ENCODE results near the gene DERL2.
A peak's percentile ranks its signal among the peaks of the same experiment; 100 is the strongest.
"Not testable (repeated sequence)": the region's sequence is repeated elsewhere in the genome, so short reads cannot be mapped to it uniquely, and the experiment has no call there.

The DERL2 gene

DNA sequence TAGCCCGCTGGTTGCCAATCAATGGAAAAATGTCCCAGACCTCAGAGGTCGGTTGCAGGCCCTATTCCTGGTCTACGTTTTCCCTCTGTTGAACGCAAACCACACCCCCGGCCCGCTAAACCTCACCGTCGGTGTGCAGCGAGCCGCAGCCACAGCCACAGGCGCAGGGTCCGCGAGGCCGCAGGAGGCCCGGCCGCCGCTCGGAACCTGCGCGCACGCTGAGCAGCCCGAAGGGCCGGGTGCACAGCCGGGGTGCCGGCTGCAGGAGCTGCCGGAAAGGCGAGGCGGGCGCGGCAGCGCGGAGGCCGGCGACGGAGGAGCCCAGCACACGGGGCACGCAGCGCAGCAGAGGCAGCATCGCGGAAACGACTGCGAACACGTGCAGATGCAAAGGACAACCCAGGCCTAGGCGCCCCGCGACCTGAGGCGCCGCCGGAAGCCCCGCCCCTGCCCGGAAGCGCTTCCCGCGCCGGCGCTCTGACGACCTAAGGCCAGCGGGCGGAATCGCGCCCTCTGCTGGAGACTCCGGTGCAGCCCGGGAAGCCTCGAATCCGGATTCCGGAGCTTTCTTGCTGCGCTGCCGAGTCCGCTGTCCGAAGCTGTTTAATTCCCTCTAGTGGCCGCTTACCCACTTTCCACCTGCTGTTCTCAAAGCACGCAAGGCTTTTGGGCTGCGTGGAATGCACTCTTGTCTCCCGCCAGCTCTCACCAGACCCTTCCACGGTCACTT is 47.1 kb downstream of the DERL2 start, which contains the start of gene C1QBP:
Gene C1QBP (minus strand): TSS at position 440 of the 730 bp plus-strand sequence. CDS start 82 bp downstream, at position 358.
- peak; percentile 97 for DNase-seq

DNA sequence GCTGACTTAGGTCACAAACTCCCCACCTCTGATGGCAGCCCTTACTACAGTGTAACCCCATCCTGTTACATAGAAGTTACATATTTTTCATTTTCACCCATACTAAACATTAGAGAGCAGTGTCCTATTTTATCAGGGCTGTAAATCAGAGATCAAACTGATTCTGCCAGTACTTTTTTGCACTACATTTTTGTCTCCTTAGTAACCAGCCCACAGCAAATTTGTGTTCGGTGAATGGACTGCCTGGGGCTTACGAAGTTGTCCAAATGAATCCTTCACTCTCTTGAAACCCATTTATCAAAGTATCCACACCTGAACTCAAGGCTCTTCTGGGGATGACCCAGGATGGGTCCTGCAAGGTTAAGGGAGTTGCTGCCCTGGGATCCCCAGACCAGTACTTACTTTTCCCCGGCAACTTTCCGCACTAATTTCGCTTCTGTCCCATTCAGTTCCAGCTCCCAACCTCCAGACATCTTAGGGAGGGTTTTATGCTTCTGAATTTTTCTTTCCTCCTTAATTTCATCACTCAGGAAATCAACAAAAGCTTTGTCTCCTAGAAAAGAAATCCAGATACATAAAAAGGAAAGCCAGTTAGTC is 48.2 kb downstream of the DERL2 start:
- no peak for DNase-seq

DNA sequence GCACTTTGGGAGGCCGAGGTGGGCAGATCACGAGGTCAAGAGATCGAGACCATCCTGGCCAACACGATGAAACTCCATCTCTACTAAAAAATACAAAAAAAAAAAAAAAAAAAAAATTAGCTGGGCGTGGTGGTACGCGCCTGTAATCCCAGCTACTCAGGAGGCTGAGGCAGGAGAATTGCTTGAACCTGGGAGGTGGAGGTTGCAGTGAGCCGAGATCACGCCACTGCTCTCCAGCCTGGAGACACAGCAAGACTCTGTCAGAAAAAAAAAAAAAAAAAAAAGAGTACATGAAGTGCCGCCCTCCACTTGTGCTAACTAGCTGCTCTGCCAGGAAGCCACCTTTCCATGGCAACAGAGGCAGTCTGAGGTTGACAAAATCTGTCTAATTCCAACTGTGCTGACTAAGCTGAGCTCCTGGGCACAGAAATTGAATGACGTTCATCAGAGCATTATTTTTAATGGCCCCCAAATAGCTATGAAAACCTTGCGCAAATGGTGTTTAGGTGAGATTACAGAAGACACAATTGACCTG is 50.1 kb downstream of the DERL2 start:
- not testable (repeated sequence) for DNase-seq

DNA sequence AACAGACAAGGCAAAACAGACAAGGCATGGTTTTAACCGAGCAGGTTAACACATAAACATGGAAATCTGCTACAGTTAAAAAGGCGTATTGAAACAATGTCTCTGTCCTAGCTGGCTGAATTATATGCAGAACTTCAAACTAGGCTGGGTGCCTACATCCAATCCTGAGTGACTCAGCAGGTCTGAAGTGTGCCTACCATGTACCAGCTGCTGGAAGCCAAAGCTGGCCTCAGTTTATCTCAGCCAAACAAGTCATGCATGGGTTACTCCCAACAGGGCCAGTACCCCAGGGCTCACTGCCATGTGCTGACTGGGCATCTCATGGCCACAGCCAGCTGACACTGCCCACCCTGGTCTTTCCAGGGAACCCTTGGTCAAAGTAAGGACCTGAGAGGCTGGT is 51.0 kb downstream of the DERL2 start:
- no peak for DNase-seq

DNA sequence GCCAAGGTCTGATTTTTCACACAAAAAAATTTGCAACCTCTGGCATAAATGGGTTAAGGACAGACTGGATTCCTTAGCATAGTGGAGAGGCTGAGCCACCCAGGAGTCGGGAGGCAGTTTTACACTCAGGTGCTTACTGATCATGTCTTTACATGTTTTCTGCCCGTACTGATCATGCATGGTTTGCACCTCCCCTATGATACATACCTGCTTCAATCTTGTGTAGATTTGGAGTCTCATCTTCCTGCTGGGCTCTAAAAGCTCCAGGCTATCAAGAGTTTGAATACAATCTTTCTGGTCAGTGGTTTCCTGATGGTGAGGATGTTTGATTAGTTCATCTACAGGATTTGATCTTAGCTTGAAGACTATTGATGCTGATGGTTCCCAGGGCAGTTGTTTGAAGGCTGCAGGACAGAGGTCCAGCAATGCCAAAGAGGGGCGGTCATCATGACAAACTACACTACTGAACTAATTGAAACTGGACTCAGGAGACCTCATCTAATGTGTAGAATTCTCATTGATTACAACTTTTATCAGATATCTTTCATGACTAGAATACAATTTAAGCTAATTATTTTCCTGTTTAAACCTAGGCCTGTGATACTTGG is 53.9 kb downstream of the DERL2 start:
- no peak for DNase-seq

DNA sequence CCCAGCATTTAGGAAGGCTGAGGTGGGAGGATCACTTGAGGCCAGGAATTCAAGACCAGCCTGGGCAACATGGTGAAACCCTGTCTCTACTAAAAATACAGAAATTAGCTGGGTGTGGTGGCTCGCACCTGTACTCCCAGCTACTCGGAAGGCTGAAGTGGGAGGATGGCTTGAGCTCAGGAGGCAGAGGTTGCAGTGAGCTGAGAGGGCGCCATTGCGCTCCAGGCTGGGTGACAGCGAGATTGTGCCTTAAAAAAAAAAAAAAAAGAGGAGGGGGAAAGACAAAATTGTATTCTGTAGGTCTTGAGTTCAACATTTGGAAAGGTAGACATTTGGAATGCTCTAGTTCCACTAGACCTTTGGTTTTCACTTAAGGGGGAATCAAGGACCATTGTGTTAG is 54.7 kb downstream of the DERL2 start:
- not testable (repeated sequence) for DNase-seq

DNA sequence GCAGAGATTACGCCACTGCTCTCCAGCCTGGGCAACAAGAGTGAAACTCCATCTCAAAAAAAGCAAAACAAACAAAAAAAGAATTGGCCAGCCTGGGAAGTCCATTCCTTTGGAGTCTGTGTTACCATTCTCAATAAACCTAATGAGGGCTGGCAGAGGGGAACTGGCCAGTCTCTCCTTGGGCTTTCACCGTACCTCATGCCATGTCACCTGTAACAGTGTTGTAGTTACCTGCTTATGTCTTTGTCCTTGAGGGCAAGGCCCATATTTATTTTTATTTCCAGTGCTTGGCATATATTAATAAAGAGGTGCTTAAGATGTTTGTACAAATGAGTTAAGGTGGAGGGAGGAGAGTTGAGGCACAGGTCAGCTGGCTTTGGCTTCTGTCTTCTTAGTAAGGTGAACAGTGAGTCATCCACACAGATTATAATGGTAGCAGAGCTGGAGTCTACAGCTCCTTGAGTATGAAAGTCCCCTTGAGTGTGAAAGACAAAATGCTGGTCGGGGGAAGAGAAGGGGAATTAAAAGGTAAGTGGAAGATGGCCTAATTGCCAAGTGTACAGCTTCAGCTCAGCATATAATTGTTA is 55.5 kb downstream of the DERL2 start:
- DNase-seq = no peak

DNA sequence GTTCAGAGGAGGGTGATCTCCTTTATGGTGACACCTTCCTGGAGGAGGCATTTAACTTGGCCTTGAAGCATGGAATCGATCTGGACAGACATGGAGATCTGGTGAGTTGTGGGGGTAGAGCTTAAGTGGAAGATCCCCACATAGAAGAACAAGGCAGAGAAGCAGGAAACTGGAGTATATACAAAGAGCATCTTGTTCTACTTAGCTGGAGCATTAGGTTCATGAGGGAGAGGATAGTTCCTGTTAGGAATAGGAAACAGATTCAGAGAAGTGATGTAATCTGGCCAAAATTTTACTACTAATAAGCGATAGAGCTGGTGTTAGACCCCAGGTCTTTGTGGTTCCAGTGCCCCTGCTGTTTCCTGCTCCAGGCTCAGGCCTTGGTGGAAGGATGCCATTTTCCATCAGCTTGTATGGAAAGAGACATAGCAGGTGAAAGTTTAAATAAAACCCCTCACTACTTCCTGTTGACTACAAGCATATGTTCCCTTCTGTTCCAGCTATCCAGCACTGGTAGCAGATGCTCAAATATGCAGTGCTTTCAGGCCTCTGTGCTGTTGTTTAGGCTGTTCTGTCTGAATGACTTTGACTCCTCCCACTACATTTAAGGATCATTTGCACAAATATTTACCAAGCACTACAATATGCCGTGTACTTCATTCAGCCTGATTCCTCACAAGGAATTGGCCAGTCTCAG is 56.6 kb downstream of the DERL2 start:
- DNase-seq = no peak

DNA sequence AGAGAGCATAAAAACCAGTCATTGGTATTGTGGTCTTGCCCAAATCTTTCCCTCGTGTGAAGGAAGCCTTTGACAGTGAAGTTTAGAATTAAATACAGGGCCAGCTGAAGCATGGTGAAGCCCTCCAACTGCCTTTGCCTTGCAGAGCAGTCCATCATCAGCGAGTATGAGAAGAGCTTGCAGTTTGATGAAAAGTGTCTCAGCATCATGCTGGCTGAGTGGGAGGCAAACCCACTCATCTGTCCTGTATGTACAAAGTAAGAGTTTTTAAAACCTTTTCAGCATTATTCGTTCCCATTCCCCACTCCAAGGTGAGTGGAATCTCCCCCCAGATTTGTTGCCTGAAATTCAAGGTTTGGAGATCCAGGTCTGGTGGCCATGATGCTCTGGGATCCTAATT is 60.2 kb downstream of the DERL2 start:
- DNase-seq = no peak

DNA sequence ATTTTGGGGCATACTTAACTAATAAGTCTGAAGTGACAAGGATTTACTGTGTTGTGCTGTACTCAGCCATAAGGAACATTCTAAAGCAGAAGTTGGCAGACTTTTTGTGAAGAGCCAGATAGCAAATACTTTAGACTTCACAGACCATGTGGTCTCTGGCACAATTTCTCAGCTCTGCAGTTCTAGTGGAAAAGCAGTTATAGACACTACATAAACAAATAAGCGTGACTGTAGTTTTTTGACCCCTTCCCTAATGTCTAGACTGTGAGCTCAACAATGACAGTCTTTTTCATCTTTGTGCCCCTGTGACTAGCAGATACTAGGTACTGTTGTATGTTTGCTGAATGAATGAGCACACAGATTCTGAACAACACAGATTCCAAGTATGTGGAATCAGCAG is 61.1 kb downstream of the DERL2 start:
- DNase-seq = no peak

DNA sequence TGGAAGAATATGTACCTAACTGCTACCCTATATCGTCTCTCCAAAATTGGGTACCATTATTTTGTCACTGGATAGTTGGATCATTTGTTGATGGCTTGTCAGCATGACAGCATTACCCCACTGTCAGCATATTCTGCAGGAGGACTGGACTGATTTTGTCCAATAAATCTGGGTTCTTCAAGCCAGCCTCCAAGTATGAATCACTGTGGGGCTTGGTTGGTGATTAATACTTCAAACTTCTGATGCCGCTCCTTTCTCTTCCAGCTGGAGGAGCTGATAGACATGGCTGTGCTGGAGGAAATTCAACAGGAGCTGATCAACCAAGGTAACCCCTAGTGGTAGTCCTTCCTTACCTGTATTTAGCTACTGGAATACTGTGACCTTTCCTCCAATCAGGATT is 63.5 kb downstream of the DERL2 start:
- DNase-seq = no peak
